NCI-H2029 treated with DMSO at 0.1 percent for 48 hours (cell line): ENCODE data around the gene ZNF428.
"Not testable (repeated sequence)": the region's sequence is repeated elsewhere in the genome, so short reads cannot be mapped to it uniquely, and the experiment has no call there.

Experiments used
- DNase-seq: peaks from one replicate; lab custom pipeline; 2025; lab: John Stamatoyannopoulos, UW

Gene ZNF428

DNA sequence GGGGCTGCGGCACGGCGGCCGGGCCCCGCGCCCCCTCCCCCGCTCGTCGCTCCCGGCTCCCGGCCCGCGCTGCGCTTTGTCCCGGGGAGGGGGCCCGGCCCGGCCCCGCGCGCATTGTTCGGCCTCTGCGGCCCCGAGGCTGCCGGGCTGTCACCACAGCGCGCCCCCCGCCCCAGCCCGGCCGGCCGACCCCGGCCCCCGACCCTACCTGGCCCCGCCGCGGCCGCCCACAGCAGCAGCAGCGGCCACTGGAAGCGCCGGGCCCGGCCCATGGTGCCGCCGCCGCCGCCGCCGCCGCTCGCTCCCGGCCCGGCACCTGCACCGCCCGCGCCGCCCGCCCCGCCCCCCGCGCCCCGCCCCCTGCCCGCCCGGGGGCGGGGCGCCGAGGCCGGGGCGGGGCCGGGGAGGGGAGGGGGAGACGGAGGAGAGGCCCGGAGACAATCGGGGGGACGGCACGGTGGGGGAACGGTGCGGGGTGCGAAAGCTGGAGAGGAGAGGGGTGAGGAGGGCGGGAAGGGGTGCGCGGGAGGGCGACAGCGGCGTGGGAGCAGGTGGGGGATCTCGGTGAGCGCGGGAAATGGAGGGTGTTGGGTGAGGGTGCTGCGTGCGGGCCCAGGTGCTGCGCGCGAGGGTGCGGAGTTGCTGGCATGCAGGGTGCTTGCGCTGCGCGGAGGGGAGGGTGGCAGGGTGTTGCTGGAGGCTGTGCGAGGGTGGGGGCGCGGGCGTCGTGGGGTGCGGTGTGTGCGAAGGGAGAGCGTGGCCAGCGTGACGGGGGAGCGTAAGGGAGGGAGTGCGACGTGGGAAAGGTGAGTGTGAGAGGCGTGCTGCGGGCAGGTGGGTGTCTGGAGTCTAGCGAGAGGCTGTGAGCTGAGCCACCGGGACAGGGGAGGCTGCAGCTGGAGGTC lies 20.3 kb upstream of the ZNF428 start, which contains the start of gene CADM4:
CADM4 (minus strand) TSS at position 332 of the 905 bp plus-strand sequence; CDS start at position 272, 60 bp downstream.
- DNase-seq = no peak

DNA sequence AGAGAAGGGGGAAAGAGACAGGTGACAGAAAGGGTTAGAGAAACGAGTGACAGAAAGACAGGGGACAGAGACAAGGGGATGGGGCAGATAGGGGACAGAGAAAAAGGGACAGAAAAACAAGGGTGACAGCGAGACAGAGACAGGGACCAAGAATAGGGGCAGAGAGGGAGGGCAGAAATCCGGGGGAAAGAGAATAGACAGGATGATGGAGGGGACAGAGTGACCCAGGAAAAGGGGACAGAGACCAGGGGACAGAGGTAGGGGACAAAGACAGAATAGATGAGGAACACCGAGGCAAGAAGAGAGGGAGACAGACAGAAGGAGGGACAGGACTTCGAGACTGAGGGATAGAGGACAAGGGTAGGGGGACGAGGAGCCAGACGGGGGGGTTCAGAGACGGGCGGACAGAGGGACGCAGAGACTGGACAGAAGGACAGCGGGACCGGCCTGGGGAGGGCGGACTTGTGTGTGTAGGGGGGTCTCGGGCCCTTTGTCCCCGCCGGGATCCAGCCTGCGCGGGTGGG lies 19.6 kb upstream of the ZNF428 start:
- no peak for DNase-seq

DNA sequence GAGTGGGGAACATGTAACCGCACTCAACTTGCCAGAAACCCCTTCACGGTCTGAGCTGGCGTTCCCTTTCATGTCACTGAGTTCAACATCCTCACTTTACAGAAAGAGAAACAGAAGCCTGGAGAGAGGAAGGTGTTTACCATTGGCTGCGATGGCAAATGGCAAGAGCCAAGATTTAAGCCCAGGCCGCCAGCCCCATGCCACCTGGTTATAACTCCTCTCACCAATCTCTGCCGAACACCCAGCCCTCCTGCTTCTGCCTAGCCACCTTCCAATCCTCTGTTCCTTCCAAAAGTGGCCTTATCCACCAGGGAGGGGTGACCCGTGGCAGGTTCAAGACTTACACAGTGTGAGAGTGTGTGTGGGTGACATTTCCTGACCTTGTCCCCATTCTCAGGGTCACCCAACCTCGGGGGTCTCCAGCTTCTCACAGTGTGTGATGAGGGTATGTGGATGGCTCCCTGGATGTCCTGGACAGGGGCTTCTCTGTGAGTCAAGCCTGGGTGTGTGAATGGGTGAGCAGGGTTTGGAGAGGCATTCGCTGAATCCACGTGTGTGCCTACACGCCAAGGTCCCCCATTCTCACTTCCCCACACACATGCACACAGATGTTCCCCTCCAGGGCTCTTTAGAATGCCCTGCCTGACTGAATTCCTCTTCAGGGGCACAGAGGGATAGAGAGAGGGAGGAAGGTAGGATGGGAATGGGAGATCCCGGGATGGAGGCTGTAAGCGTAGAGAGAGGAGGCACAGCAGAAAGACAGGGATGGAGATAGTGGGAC lies 19.0 kb upstream of the ZNF428 start:
- no peak for DNase-seq

DNA sequence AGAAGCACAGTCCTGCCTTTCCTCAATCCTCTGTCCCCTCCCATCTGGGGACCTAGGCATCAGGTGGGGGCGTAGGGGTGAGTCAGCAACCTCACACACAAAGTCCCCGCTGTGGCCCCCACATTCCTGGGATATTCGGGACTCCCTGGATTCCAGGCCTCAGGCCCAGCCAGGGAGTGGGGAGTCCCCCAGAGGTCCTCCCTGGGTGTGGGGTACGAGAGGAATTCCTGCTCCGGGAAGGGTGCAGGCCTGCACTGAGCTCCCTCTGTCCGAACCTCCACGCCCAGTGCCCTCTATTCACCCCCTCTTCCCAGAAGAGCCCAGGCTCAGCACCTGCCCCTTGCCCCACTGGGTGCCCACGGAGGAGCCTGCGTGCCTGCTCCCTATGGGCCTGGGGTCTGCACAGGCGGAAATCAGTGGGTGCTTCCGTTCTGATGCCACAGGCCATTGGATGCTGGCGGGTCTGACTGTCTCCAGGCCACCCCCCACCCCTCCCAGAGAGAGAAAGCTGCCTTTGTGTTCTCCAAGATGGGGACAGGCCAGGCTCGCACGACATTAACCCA lies 16.8 kb upstream of the ZNF428 start:
- no peak for DNase-seq

DNA sequence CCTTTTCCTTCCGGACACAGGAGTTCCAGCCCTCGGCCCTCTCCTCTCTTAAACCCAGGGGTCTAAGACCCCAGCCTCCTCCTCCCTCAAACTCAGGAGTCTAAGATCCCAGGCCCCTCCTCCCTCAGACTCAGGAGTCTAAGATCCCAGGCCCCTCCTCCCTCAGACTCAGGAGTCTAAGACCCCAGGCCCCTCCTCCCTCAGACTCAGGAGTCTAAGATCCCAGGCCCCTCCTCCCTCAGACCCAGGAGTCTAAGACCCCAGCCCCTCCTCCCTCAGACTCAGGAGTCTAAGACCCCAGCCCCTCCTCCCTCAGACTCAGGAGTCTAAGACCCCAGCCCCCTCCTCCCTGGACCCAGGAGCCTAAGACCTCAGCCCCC lies 16.1 kb upstream of the ZNF428 start:
- DNase-seq = not testable (repeated sequence)

DNA sequence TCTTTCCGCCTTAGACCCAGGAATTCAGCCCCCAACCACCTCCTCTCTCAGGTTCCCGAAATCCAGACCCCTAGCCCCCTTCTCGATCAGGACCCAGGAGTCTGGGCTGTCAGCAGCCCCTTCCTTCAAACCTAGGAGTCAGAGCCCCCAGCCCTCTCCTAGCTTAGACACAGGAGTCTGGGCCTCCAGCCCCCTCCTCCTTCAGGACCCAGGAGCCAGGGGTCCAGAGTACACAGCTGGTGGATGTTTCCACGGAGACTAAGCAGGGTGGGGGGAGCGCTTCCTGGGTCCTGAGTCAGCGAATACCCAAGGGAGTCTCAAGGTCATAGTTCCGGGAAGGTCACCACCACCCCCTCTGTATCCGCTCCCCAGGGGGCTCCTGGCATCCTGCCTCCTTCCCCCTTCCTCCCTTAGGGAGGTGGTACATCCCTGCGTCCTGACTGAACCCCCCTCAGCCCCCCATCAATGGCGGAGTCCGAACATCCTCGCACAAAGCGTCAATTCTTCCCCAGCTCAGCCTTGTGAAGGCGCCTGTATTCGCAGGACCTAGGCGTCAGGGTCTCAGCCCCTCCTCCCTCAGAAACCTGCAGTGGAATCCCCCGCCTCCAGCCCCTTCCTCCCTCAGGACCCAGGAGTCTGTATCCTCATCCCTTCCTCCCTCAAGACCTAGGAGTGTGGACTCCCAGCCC lies 15.6 kb upstream of the ZNF428 start:
- no peak for DNase-seq

DNA sequence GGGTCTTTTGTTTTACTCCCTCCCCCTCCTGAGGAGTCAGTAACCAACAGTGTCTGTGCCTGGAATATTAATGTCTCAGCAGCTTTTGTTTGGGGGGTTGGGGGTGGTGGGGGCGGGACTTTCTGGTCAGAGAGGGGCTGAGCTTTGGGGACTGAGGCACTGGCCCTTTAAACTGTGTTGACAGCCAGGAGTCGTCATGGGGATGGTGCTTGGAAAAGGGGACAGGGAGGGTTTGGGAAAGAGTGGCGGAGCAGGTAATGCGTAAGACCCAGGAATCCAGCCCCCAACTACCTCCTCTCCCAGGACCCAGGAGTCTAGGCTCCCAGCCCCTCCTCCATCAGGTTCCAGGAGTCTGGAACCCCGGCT lies 15.1 kb upstream of the ZNF428 start:
- no peak for DNase-seq

DNA sequence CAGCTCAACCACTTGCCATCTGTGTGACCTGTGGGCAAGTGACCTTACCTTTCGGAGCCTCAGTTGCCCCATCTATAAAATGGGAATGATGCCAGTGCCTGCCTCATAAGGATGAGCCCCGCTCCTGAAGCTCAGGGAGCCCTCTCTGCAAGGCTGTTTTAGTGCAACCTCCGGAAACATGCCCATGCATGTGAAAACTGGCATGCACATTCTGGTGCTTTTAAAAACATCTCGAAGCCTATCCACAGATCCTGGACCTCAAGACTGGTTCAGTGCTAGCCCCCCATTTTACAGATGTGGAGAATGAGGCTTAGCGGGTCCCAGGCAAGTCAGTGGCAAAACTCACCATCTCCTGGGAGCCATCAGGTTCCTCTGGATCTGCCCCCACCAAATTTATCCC lies 14.6 kb upstream of the ZNF428 start:
- DNase-seq = no peak

DNA sequence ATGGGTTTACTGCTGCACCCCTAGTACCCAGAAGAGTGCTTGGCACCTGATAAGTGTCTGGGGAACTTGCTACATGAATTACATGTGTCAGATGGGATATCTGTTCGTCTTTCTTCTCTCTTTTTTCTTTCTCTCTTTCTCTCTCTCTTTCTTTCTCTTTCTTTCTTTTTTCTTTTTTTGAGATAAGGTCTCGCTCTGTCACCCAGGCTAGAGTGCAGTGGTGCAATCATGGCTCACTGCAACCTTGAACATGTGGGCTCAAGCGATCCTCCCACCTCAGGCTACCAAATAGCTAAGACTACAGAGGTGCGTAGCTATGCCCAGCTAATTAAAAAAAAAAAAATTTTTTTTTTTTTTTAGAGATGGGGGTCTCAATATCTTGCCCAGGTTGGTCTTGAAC lies 14.1 kb upstream of the ZNF428 start:
- DNase-seq = no peak

DNA sequence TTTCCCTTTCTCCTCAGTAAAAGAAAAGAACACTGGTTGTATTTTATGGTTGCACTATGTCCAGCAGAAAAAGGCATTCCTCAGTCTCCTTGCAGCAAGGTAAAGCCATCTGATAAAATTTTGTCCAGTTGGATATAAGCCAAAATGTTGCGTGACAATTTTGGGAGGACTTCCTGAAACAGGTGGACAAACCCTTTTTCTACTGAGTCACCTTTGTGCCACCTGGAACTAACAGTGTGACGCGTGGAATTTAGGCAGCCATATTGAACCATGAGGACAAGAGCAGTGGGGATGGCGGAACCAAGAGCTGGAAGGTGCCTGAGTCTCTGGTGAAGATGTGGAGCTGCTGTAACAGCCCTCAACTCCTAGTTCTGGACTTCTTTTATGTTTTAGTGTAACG lies 12.1 kb upstream of the ZNF428 start:
- DNase-seq = no peak

DNA sequence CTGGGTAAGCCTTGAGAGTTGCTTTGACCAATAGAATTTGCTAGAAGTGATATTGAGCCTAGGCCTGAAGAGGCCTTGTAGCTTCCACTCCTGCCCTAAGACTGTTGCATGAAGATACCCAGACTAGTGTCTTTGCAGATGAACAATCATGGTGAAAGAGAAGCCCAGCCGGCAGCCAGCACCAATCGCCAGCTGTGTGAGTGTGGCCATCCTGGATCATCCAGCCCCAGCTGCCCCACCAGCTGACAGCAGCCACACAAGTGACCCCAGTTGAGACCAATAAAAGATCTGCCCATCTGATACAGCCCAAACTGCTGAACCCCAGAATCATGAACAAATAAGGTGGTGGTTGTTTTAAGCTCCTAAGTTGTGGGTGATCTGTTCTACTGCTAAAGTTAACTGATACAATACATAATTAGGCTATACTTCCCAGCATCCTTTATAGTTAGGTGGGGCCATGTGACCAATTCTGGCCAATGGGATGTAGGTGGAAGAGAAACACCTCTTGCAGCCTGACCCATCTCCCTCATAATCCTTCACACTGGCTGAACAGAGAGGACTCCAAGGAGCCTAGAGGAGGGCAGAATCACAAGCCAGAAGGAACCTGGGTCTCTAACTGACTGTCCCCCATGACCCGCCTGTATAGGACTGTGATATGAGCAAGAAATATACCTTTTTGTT lies 9.4 kb upstream of the ZNF428 start:
- DNase-seq = no peak

DNA sequence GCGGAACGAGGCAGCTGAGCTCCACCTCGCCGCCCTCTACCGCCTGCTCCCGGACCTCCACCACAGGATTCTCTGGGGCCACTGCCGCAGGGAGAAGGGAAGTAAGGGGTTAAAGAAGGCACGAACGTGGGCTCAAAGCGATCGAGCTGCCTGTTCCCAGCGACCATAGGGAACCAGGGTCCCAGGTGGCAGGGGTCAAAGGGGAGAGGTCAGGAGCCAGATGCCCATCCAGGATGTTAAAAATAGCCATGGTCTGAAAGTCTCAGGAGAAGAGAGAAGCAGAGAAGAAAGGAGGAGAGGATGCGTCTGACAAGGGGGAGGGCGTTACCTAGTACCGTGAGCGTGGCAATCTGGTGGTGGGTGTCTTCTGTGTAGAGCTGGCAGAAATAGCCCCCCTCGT lies 7.4 kb upstream of the ZNF428 start:
- DNase-seq = no peak

DNA sequence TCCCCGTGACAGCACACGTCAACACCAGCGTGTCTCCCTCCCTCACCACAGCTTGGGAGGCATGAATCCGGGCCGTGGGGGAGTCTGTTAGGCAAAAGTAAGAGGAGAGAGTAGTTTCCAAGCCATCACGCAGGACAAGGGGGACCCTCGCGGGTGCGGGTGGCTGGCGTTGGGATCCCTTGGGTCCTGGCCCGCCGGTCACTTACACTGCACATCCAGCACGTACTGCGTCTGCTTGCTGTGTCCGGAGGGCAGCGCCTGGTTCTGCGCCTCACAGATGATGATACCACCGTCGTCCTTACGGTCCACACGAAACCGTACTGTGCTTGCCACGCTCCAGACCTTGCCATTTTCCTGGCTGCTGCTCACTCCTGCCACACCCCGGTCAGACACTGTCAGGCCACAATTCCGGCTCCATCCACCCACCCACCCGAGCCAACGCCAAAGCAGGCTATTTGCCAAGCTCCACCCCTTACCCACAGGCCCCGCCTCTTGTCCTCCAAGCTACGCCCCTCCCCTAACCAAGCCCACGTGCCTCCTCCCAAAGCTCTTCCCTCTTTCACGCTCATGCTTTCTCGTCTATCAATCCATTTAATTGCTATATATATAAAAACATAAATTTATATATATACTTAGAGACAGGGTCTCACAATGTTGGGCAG lies 6.6 kb upstream of the ZNF428 start:
- no peak for DNase-seq

DNA sequence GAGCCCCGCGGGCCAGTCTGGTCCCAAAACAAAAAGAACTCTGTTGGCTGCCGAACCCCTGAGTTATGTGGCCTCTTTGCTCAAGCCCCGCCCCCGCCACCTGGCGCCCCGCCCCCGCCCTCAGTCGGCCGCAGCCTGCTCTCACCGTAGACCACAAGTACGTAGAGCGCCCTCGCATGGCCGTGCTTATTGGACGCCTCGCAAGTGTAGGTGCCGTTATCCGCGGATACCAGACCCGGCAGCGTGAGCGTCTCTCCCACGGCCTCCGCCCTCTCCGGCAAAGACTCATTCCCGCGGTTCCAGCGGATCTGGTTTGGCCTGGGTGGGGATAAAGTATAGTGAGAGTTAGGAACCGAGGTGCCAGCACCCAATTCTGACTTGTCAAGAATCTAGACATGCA lies 5.5 kb upstream of the ZNF428 start:
- DNase-seq = no peak

DNA sequence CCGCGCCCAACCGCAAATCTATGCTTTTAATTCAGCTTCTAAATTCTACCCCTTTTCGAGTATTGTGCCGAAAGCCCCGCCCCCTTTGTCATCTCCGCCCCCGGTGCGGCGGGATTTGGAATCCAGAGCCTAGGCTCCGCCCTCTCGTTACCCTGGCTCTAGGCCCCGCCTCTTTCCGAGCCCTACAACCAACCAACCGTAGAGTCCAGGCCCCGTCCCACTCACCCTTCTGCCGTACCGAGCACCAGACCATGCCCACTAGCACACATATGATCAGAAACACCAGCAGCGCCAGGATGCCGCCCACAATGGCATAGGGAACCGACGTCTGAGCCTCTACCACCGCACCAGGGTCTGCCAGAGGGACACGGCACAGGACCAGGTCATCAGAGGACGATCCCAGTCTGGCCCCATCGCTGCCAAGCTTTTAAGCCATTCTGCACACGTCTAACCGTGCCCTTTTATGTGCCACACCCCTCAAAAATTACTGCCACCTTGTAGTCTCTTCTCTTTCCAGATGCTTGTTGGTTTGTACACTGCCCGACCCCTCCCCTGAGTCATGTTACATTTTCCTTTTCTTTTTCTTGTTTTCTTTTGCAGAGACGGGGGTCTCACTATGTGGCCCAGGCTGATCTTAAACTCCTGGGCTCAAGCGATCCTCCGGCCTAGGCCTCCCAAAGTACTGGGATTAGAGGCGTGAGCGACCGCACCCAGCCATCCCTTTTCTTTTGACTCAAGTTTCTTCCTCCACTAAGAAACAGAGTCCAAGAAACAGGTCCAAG lies 4.7 kb upstream of the ZNF428 start:
- DNase-seq = no peak

DNA sequence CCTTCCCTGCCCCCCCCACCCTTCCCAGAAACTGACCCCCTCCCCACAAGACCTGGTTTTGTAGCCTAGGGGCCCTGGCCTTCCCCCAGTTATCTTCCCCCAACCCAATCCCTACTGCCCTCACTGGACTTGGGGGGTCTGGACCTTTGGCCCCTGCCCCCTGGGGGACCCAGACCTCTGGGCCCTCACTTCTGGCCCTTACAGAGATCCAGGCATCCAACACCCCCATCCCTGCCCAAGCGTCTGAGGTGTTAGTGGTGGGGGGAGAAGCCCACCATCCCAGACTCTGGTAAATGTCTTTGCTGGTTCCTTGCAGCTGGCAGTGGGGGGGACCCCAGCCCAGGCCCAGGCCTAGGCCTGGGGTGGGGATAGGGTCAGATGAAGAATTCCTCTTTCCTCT lies 3.5 kb upstream of the ZNF428 start:
- no peak for DNase-seq

DNA sequence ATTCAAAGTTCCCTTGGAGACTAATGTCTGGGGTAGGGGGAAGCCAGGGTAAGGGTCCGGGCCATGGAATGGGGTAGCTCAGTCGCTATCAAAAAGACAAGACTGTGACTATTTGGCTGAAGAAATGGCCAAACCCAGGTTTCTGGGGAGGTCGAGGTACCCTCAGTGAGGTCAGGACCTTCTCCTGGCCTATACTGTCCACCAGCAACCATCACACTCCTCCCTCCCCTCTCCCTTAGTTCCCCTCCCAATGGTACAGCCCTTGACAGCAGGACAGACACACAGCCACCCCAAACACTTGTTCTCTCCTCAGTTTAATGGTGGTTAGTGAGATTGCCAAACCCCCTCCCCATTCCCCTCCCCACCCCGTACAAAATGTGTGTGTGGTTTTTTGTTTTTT lies 2.6 kb upstream of the ZNF428 start:
- no peak for DNase-seq

DNA sequence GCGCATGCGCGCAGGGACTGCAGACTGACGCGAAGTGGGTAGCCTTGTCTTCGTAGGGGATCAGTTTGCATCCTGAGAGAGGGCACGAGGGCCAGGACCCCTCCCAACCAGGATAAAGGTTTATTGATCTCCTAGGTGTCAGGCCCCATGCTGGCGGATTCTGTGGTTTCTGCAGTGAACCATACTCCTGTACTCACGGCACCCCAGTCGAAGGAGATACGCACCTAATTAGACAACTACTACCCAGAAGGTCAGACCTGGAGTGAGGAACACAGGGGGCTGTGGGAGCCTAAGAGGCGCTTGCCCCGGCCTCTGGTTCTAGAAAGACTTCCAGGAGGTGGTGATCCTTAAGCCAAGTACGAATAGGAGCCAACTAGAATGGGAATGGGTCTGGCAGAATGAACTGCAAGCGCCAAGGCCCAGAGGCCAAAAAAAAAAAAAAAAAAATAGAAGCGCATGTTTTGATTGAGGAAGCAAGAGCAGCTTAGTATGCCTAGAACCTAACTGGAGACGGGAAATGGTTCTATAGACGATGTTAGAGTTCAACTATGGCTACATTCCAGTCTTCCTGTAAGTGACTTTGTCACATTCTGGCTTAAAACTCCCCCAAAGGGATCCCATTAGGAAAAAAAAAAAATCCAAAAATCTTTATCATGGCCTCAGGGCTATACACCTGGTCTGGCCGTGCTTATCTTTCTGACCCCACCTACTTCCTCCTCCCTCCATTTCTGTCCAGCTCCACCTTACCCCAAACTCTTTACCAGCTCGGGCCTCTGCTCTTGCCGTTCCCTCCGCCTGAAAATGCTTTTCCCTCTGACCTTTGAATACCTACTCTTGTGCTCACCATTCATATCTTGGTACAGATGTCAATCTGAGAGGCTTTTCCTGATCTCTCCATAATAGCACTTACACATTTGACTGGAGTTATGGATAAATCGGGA lies 902 bp upstream of the ZNF428 start:
- DNase-seq = no peak

DNA sequence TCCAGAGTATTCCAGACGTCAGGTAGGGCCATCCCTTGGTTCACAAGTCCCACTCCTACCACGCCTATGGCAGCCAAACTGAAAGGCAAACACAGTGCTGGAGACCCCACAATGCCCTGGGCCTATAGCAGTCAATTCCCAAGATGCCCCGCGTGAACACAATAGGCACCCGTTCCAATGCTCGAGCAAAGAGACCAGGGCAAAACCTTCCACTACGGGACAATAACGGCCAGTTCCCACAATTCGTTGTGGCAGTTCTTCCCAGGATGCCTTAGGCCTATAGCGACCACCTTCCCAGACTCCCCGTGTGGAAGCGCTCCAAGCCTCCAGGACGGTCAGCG lies 538 bp downstream of the ZNF428 start:
- peak; percentile 86 for DNase-seq
